NCI-H82 (cell line): ENCODE data around the gene OGN.
A peak's percentile ranks its signal among the peaks of the same experiment; 100 is the strongest.
"Not testable (repeated sequence)": the region's sequence is repeated elsewhere in the genome, so short reads cannot be mapped to it uniquely, and the experiment has no call there.

Source experiments
- DNase-seq: peaks from one replicate; lab custom pipeline; 2025; lab: John Stamatoyannopoulos, UW

Gene OGN, protein sequence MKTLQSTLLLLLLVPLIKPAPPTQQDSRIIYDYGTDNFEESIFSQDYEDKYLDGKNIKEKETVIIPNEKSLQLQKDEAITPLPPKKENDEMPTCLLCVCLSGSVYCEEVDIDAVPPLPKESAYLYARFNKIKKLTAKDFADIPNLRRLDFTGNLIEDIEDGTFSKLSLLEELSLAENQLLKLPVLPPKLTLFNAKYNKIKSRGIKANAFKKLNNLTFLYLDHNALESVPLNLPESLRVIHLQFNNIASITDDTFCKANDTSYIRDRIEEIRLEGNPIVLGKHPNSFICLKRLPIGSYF

DNA sequence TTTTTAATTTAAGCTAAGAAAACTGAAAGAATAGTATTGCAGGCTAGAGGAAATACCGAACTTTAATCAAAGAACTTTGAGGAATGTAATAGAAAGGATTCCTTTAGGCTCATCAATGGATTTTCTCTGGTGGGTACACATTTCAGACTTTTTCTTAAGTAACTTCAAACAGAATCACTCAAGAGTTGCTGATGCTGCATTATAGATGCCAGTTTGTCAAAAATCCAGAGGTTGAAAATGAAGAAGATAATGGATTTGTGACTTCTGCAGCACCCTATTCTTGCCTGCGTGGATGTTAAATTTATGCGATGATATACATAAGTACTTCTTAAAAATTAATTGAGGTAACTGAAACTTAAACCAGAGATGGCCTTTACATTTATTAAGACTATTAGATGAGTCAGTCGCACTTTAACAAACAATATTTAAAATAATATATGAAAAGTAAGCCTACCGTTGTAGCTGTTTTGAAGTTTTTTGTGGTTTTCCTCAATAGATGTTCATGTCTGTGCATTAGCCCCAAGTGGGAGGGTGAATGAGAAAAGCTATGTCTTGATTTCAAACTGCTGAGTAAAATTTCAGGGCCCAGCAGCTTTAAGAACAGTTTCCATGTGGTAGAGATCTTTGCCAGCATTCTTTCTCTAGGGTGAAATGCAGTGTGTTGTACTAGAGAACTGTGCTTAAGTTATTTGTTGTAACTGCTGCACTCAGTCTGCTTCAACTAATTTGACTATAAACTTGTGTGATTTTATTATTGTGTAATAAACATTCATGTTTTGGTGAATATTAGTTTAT lies at the start of gene OGN:
TSS of gene OGN (minus strand) at position 537 of the 795 bp plus-strand sequence. CDS start 1,171 bp downstream, outside the sequence.
- no peak for DNase-seq

DNA sequence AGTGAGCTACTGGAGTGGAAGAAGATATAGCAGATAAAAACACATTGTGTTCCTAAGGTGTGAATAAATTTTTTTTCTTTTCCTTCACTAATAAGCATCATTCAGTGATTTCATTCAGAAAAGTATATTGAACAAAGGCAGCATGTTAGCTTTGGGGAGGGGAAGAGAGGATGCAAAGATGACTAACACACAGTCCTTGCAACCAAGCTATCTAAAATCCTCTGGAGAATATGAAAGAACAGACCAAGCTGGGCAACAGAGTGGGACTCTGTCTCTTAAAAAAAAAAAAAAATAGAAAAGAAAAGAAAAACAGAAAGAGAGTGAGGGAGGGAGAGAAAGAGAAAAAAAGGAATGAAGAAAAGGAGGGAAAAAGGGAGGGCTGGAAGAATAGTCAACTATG lies 42.2 kb upstream of the OGN start:
- DNase-seq, result no peak

DNA sequence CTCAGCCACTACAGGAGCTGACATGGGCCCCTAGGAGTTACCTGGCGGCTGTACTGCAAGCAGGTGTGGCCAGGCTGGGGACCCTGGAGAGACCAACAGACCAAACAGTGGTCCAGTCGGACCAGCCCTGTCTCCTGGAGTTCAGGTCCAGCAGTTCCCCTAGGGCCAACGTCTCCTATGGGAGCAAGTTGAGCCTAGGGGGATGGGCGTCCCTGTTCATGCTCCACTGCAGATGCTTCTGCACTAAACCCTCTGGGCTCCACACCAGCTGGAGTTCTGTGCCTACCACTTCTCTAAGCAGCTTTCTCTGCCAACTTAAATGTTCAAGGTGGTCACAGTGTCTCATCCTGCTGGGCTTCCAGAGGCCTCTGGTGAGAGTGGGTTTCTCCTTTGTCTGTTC lies 40.5 kb upstream of the OGN start:
- DNase-seq, result peak; percentile 72

DNA sequence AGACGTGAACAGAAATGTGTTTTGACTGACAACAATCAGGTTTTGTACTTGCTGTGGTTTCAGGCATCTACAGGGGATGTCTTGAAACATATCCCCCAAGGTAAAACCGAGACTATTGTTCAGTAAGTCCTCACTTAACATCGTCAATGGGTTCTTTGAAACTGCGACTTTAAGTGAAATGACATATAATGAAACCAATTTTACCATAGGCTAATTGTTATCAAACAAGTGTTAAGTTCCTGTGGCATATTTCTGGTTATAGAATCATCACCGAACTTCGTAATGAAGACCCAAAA lies 36.3 kb upstream of the OGN start:
- DNase-seq, result no peak

DNA sequence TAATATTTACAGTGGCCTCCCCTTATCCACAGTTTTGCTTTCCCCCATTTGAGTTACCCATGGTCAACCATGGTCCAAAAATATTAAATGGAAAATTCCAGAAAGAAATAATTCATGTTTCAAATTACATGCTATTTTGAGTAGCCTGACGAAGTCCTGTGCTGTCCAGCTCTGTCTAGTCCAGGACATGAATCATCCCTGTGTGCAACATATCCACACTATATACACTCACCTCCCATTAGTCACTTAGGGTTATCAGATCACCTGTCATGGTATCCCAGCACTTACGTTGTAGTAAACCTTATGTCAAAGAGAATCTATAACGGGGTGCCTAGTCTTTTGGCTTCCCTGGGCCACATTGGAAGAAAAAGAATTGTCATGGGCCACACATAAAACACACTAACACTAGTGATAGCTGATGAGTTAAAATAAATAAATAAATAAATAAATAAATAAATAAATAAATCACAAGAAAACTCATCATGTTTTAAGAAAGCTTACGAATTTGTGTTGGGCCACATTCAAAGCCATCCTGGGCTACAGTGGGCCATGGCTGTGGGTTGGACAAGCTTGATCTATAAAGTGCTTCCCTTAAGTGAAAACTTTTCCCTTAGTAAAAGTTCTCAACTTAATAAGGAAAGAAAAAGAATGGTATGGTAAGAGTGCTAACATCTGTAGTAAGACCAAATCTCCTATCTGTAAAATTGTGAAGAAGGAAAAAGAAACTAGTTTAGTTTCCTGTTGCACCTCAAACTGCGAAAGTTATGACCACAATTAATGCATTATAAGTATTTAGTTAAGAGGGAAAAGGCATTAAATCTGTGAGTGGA lies 35.8 kb upstream of the OGN start:
- no peak for DNase-seq

DNA sequence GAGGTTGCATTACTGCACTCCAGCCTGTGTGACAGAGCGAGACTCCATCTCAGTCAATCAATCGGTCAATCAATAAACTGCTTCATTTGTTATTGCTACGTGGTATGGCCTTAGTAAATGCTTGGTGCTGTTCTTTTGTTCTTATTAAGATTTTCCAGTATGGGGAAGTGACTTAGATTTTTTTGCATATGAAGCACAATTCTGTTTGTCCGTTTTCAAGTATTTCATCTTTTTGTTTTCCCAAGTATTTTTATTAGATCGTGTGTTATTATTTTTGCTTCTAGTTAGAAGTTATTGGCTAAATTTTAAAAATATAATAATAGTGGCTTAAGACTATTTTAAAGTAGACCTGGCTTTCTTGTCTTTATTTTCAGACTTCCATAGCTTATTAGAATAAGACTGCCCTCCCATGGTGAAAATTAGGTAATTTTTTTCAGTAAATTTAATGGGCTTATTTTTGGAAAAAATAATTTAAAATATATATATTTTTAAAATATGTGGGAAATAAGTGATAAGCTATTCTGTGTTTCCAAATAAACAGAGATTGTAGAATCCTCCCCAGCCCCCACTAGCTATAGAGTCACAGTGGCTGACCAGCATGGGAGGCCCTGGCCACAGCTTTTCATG lies 34.6 kb upstream of the OGN start:
- no peak for DNase-seq

GRCh38 chr9:92435263-92435662 lies 30.9 kb upstream of the OGN start:
- no peak for DNase-seq

GRCh38 chr9:92432972-92433548 lies 28.7 kb upstream of the OGN start:
- DNase-seq, result no peak

GRCh38 chr9:92432350-92432749 lies 28.0 kb upstream of the OGN start:
- no peak for DNase-seq

- peak; percentile 85 for DNase-seq
Observed at GRCh38 chr9:92429836-92430235, 25.5 kb upstream of the OGN start.

DNA sequence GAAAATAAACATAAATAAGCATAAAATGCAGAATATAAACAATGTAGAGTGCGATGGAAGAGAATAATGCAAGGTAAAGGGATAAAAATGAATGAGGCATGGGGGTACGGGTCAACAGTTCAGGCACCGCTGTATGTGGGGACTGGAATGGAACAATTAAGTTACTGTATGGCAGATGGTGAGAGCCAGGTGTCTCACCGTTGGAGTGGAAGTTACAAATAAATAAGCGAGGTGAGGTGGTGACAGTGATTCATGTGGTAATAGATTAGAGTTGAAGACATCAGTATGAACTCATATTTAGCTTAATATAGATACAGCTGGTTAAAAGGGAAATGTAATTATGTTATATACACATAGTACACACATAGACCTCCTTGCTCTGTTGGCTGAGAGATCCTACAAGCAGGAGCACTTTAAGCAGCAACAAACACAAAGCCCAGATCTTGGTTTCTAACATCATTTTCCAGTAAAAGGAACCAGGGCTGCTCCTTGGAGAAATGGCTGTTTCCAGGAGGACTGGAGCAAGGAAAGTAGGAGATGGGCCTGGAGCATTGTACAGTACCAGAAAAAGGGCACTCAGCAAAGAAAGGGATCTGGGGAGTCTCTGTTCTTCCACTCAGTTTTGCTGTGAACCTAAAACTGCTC lies 22.2 kb upstream of the OGN start:
- DNase-seq, result peak; percentile 75

- no peak for DNase-seq
Observed at GRCh38 chr9:92425474-92425873, 21.1 kb upstream of the OGN start.

DNA sequence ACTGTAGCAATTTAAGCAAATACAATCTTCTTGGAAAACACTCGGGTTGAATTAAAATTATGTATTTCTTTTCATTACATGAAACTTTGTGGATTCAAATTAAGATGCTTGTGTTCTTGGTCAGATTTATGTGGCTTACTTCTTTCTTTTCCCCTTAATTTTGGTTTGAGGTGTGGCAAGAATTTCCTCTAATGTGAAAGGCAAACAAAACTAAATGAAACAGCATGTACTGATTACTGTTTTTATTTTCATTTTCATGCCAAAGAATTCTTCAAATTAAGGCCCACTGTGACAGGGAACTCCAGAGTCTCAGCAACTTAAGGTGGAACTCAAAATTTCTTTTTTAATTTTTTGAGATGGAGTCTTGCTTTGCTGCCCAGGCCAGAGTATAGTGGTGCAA lies 20.0 kb upstream of the OGN start, which contains the start of gene OMD:
TSS of gene OMD (minus strand) at position 132 of the 400 bp plus-strand sequence. CDS start 6,913 bp downstream, outside the sequence.
- DNase-seq, result no peak

DNA sequence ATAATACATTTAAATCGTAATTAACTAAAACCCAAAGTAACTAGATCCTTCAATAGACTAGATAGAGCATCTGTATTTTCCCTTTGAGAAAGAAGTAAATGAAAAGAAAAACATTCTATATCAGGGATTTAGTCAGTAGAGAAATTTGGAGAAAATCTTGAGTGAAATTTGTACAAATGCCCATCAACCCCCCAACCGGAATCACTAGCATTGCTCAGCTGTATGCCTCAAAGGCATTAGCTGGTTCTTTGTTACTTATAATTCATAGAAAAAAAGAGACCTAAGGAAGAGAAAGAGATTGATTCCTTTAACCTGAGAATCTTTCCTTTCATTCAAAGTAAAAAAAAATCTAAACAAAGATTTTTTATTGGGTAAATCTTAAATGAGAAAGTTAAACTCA lies 19.2 kb upstream of the OGN start:
- no peak for DNase-seq

DNA sequence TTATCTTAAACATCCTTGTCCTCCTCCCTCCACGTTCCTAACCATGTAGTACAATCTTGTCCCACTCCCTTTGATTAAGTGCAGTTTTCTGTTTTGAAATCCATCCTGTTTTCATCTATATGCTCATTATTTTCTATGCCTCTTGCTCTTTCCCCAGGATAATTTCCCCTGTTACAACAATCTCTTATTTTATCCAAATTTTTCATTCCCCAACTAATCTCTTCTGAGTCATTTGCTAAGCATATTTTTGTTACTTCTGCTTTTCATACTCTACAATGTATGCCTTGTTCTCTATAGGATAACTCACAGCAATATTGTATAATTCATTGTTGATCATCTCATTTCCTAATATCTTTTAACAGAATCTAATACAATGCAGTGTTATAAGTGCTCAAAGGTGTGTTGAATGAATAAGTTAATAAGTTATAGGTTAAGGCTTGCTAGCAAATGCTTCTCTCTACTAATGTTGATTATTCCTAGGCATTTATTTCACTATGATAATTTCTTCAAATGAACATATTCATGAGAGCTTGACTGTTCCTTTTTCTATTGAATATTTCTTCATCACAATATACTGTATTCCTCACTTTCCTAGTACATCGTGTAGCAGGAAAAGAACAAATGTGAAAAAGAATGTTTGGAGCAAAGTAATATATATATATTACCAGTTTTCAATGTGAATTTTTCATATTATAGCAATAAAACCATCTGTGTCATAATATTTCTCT lies 18.4 kb upstream of the OGN start:
- DNase-seq, result no peak

DNA sequence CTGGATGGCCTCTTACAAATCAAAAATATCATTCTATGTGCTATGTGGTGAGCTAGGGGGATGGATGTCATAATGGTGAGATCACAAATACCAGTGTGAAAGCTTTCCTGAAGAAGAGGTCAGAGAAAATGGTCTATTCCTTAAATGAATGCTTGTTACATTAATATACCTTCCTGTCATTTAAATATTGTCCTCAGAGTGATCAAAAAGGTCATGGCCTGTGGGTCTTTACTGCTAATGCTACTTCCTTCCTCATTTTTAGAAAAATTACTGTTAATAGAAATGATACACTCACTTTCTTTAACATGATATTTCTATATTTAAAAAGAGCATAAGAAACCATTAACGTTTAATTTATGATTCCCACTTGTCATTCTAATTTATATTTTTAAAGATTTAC lies 10.2 kb upstream of the OGN start:
- DNase-seq, result no peak

- DNase-seq, result not testable (repeated sequence)
Observed at GRCh38 chr9:92411157-92411556, 6.8 kb upstream of the OGN start.

- DNase-seq, result no peak
Observed at GRCh38 chr9:92408747-92409478, 4.5 kb upstream of the OGN start.

- no peak for DNase-seq
Observed at GRCh38 chr9:92407818-92408217, 3.4 kb upstream of the OGN start.

- DNase-seq, result no peak
Observed at GRCh38 chr9:92406477-92406876, 2.1 kb upstream of the OGN start.
